T-helper 1 cell (primary cell): Measurements from ENCODE around the gene OR2J1.
"Not testable (repeated sequence)": the region's sequence is repeated elsewhere in the genome, so short reads cannot be mapped to it uniquely, and the experiment has no call there.

Experiments used
- DNase-seq, 5 donors: peaks; one replicate each; pipeline ENCODE4 v3.0.0-alpha.2; 2012 to 2020
- total RNA-seq, 4 donors: gene quantifications; one replicate each; lab custom pipeline; 2026; lab: John Stamatoyannopoulos, UW

OR2J1 gene
- 0 reads per million in 4 donors for total RNA-seq

- no peak for DNase-seq
Observed at GRCh38 chr6:29099190-29099589, at the start of gene OR2J1. TSS of gene OR2J1 (plus strand) at chr6:29099490. CDS start at chr6:29100943, 1,453 bp downstream.

GRCh38 chr6:29051680-29052079 is 47.6 kb upstream of the OR2J1 start:
- no peak for DNase-seq

DNA sequence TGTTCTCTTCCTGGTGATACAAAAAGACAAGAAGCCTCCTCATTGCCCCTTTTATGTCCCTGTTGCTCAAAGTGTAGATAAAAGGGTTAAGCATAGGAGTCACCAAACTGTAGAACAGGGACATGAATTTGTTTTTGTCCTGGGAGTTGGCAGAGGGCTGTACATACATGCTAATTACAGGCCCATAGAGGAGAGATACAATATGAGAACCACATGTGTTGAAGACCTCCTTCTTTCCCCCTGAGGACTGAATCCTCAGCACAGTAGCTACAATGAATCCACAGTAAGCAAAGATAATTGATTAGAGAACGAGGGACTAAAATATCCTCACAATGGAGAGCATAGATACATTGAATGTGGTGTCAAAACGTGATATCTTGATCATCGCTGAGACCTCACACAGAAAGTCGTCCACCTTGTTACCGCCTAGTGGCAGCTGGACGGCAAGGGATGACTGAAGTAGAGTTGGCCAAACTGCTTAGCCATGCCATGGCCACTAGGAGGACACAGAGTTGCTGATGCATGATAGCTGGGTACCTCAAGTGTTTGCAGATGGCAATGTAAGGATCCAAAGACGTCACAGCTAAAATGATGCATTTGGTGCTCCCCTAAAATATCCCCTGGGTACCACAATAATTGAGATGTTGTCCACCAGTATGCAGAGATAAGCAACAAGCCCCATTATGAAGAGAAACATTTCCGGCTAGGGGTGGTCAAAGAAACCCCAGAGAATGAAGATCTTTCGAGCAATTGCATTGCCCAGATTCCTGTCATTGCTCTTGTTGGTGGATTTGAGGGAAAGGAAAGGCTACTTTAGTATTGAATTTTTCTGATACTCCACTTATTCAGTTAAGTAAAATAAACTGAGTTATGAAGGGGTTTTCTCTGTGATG is 27.2 kb upstream of the OR2J1 start:
- peak in 1 of 5 donors; percentile 2 for DNase-seq

GRCh38 chr6:29079203-29079602 is 20.1 kb upstream of the OR2J1 start:
- no peak for DNase-seq

DNA sequence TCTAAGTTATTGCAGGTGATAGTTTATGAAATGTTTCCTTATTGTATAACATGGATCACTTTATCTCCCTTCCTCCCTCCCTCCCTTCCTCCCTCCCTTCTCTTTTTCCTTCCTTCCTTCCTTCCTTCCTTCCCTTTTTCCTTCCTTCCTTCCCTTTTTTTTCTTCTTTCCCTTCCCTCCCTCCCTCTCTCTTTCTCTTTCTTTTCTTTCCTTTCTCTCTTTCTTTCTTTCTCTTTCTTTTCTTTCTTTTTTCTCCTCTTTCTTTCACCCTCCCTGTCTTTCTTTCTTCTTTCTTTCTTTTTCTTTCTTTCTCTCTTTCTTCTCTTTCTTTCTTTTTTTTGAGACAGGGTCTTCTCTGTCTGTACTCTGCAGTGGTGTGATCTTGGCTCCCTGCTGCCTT is 18.0 kb upstream of the OR2J1 start:
- DNase-seq = no peak

GRCh38 chr6:29082457-29082856 is 16.8 kb upstream of the OR2J1 start:
- no peak for DNase-seq

DNA sequence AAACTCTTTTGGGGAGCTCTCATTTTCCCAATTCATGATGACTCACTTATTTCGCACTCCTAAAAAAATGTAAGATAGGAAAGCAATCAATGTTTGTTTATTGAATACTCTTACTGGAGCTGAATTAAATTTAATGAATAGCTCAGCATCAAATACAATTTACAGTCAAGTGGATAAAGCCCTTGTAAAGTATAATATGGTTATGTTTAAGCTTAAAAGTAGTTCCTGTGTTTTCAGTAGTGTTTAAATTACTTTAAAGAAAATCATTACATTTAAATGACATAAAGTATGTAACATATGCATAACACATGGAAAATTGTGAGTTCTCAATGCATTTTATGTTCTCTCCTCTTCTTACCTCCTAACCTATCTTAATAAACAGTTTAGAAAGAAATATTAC is 12.1 kb upstream of the OR2J1 start, which contains the start of gene OR2B3:
Gene OR2B3 (minus strand): TSS at position 101 of the 400 bp plus-strand sequence. CDS start 65 bp downstream, at position 36.
- no peak for DNase-seq

DNA sequence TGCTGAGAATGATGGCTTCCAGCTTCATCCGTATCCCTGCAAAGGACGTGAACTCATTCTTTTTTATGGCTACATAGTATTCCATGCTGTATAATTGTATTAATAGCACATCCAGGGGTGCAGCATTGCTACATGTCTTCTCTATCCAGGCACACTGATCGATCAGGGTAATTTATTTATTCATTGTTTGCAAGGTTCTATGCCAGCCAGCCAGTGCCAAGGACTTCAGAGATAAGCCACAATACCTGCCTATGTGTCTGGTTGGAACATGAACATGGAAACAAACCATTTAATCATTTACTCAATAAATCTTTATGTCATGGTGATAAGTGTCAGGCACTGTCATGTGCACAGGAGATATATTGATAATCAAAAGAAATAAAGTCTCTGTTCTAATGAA is 6.3 kb upstream of the OR2J1 start:
- DNase-seq = no peak

GRCh38 chr6:29097803-29098202 is 1.5 kb upstream of the OR2J1 start:
- DNase-seq = no peak

GRCh38 chr6:29107758-29108157 is 8.5 kb downstream of the OR2J1 start, which contains the start of gene OR2J3:
TSS of gene OR2J3 (plus strand) at chr6:29108058. CDS start at chr6:29111891, 3,833 bp downstream.
- no peak for DNase-seq

- no peak for DNase-seq
Observed at GRCh38 chr6:29112135-29112534, 12.8 kb downstream of the OR2J1 start.

- not testable (repeated sequence) for DNase-seq
Observed at GRCh38 chr6:29114964-29115363, 15.7 kb downstream of the OR2J1 start.

- DNase-seq = peak in 1 of 5 donors; percentile 11
Observed at GRCh38 chr6:29129326-29130012, 30.2 kb downstream of the OR2J1 start.

DNA sequence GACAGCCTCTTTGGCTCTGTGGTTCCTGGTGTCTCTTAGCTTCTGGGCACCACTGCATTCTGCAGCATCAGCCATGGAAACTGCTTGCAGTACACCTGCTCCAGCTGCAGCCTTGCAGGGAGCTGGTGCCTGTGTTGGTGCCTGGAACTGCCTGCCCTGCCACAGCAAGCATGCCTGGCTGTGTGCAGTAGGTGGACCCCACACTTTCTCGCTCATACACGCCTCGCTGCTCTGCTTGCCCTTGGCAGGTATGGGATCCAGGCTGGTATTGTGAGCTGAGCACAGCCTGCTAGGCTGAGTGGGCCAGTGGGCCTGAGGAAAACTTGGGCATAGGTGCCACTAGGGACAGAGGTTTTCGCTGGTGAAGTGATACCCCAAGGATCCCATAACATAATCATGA is 31.4 kb downstream of the OR2J1 start:
- no peak for DNase-seq

GRCh38 chr6:29131691-29132090 is 32.4 kb downstream of the OR2J1 start:
- no peak for DNase-seq

GRCh38 chr6:29137724-29138123 is 38.4 kb downstream of the OR2J1 start:
- DNase-seq = no peak

GRCh38 chr6:29141606-29142005 is 42.3 kb downstream of the OR2J1 start:
- no peak for DNase-seq

DNA sequence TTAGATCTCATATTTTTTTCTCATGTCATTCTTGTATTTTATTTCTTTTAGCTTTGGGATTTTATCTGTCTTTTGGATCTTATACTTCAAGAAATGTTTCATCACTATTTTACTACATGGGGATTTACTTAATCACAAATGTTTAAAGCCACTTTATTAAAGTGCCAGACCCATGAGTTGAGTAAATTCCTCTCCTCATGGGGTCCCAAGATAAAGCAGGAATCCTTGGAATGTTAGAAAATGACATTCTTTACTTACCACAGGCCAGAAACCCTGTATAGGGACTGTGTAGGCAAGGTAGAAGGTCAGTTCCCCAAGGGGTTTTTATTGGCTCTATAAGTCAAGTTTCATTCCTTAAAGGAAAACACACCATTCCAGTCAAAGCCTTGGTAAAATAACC is 43.0 kb downstream of the OR2J1 start:
- no peak for DNase-seq

DNA sequence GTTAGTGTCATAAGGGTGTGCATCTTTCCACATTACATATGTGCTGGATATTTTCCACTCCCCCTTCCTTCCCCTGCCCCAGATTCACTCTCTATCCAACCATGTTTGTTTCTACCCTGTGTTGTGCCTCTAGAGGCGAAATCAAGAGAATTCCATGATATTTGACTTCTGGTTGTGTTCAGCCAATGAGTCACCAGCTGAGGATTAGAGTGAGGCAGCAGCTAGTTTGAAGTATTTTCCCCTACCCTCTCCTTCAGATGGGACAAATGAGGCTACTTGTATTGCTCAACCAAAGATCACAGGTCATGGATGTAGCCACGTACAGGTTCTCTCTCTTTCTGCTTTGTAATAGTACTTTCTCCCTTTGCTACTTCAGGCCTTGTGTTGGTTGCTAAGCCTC is 46.9 kb downstream of the OR2J1 start:
- DNase-seq = no peak

DNA sequence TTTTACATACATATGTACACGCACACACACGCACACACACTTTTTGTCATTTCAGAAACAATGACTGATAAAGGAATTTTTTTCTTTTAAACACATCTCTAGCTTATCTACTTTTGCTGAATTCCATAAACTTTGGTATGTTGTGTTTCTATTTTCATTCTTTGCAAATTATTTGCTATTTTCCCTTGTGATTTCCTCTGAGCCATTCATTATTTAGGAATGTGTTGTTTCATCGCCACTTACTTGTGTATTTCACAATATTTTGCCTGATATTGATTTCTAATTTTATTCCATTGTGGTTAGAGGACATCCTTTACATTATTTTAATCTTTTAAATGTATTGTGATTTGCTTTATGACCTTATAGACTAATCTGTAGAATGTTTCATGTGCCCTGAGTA is 47.8 kb downstream of the OR2J1 start:
- DNase-seq = no peak

DNA sequence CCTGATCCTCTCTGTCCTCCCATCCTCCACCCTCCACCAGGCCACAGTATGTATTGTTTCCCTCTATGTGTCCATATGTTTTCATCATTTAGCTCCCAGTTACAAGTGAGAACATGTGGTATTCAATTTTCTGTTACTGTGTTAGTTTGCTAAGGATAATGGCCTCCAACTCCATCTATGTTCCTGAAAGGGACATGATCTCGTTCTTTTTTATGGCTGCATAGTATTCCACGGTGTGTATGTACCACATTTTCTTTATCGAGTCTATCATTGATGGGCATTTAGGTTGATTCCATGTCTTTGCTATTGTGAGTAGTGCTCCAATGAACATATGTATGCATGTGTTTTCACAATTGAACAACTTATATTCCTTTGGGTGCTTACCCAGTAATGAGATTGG is 50.2 kb downstream of the OR2J1 start:
- DNase-seq = not testable (repeated sequence)
